Fibroblast of lung (primary cell): ENCODE measurements around the gene RNF157. TPM values are rescaled to one million over a fixed set of nuclear protein-coding genes. Genes with fewer than 3 reads are reported as not detected.

Experiments used
- DNase-seq, 2 donors: peaks; one replicate each; pipeline versions ENCODE4 v3.0.0 to v3.0.0-alpha.2; 2010; ENCODE audit warnings: low read depth in 2 of 2
- H2AFZ ChIP-seq: 2 replicates; pipeline ENCODE4 v1.5.1; 2012; ENCODE audit warnings: low read length, control low read depth, inconsistent platforms
- H3K27ac ChIP-seq: 2 replicates; pipeline ENCODE4 v1.5.1; 2011; ENCODE audit warnings: low read length, control low read depth; ENCODE audit not compliant: insufficient read depth
- H3K27me3 ChIP-seq: 2 replicates; pipeline ENCODE4 v1.5.1; 2011; ENCODE audit warnings: mild to moderate bottlenecking, low read length; ENCODE audit not compliant: control insufficient read depth, insufficient read depth
- H3K36me3 ChIP-seq: 2 replicates; pipeline ENCODE4 v1.5.1; 2011; ENCODE audit warnings: low read length; ENCODE audit not compliant: control insufficient read depth, insufficient read depth
- H3K4me1 ChIP-seq: 2 replicates; pipeline ENCODE4 v1.5.1; 2011; ENCODE audit warnings: low read length; ENCODE audit not compliant: control insufficient read depth, insufficient read depth; ENCODE audit errors: extremely low read depth
- H3K4me2 ChIP-seq: 2 replicates; pipeline ENCODE4 v1.5.1; 2011; ENCODE audit warnings: low read length, control low read depth; ENCODE audit not compliant: insufficient read depth; ENCODE audit errors: extremely low read depth
- H3K4me3 ChIP-seq, 4 experiments: fragments of 200-600 bp in 1 of 4; sonication (generic) in 1 of 4; replicated peaks in 1 of 4; 2 replicates each; pipeline ENCODE4 v1.5.1; 2011 to 2016; ENCODE audit warnings: low read length in 4 of 4, low read depth in 3 of 4, mild to moderate bottlenecking in 3 of 4, control low read depth in 2 of 4, inconsistent platforms in 1 of 4, mixed read lengths in 1 of 4; ENCODE audit not compliant: insufficient read depth in 1 of 4; ENCODE audit errors: control extremely low read depth in 1 of 4
- H3K79me2 ChIP-seq: 2 replicates; pipeline ENCODE4 v1.5.1; 2012; ENCODE audit warnings: mild to moderate bottlenecking, low read length, inconsistent platforms; ENCODE audit not compliant: control insufficient read depth, insufficient read depth
- H3K9ac ChIP-seq: 2 replicates; pipeline ENCODE4 v1.5.1; 2011; ENCODE audit warnings: mild to moderate bottlenecking, low read length, control low read depth; ENCODE audit not compliant: insufficient read depth
- H3K9me3 ChIP-seq: 2 replicates; pipeline ENCODE4 v1.5.1; 2012; ENCODE audit warnings: low read depth, low read length; ENCODE audit not compliant: control insufficient read depth, insufficient read depth
- H4K20me1 ChIP-seq: 2 replicates; pipeline ENCODE4 v1.5.1; 2011; ENCODE audit warnings: low read length; ENCODE audit not compliant: control insufficient read depth, insufficient read depth; ENCODE audit errors: extremely low read depth
- EZH2 ChIP-seq: IDR thresholded peaks from 2 replicates; pipeline ENCODE4 v1.5.1; 2012; ENCODE audit warnings: low read length, control low read depth, mild to moderate bottlenecking; ENCODE audit errors: missing control alignments
- polyA plus RNA-seq, 2 donors: library from polyadenylated mRNA; depleted of rRNA in 1 of 2; stranded (reverse) in 1 of 2; unstranded in 1 of 2; fragments of >200 nt; gene quantifications; 2 replicates each; pipeline ENCODE4 v1.2.1, GENCODE V29; 2011 to 2012; ENCODE audit warnings: missing spikeins in 1 of 2
- total RNA-seq: library from RNA; depleted of rRNA; stranded (reverse); fragments of >200 nt; gene quantifications from 2 replicates; pipeline ENCODE4 v1.2.1, GENCODE V29; 2014
- TF ChIP-seq, protein P1 (sequence below), 2 donors: IDR thresholded peaks in 1 of 2; conservative IDR thresholded peaks in 1 of 2; 1 replicate in 1 of 2; 2 replicates in 1 of 2; pipeline ENCODE4 v1.5.1; 2011 to 2012; ENCODE audit warnings: low read length in 2 of 2, control low read depth in 1 of 2, inconsistent platforms in 1 of 2, low read depth in 1 of 2, mild to moderate bottlenecking in 1 of 2

Gene RNF157
- total and polyA plus RNA-seq, 2 donors (not counting 1 experiment from before 2014, with no cell fraction given) = 2.0 to 3.1 TPM

DNA sequence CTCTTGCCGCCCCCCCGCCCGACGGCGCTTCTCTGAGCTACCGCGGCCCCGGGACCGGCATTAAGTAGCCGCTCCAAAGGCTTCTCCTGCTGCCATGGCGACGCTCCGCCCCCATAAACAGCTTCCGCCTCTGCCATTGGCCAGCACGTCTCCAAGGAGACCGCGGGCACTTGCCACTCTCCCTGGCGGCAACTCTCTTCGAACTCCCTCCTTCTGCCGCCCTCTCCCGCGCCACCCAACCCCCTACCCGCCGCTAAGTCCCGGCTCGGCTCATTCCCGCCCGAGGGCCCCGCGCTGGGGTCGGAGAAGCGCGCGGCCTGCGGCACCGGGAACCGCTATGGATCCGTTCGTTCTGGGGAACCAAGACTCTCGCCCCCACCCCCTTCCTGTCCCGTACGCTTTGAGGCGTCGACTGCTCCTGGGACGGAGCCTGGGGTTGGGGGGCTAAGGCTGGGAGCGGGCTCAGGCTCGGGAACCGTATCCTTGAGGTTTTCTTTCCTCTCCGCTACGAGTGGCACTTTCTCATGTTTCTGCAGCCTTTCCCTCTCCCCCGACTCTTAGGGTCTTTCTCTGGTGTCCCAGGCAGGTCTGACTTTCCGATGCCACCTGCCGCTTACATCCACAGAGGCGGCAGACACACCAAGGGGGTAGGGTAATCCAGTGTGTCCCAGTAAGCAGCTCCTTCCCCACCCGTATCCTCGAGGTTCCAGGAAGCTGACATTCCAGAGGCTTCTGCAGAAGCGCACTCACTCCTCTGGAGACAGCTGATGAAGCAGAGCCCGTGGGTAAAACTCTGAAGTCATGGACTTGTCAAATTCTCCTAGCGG, 98.9 kb downstream of the RNF157 start, which contains the start of gene FOXJ1:
Gene FOXJ1 (minus strand): TSS at position 34 of the 827 bp plus-strand sequence. CDS start 850 bp downstream, outside the sequence.
- peak within 1 kb of the TSS; percentile 87 for H3K4me2 ChIP-seq
- TF ChIP-seq EZH2 = no peak
- TF ChIP-seq, protein P1, sequence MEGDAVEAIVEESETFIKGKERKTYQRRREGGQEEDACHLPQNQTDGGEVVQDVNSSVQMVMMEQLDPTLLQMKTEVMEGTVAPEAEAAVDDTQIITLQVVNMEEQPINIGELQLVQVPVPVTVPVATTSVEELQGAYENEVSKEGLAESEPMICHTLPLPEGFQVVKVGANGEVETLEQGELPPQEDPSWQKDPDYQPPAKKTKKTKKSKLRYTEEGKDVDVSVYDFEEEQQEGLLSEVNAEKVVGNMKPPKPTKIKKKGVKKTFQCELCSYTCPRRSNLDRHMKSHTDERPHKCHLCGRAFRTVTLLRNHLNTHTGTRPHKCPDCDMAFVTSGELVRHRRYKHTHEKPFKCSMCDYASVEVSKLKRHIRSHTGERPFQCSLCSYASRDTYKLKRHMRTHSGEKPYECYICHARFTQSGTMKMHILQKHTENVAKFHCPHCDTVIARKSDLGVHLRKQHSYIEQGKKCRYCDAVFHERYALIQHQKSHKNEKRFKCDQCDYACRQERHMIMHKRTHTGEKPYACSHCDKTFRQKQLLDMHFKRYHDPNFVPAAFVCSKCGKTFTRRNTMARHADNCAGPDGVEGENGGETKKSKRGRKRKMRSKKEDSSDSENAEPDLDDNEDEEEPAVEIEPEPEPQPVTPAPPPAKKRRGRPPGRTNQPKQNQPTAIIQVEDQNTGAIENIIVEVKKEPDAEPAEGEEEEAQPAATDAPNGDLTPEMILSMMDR (conservative IDR thresholded peaks at IDR 0.05 in 1 of 2, IDR thresholded peaks at IDR 0.05 in 1 of 2; ENCODE audit: low read depth in 1 of 2, low read length in 2 of 2) = no peak
- H3K79me2 ChIP-seq = no peaks in the 10 kb centered on the region
- peak; percentile 72 to 75 for DNase-seq
- H2AFZ ChIP-seq = peak within 1 kb of the TSS; percentile 26
- no peaks in the 10 kb centered on the region for H3K9me3 ChIP-seq
- peaks cover 4% of the 10 kb centered on the region for H3K4me1 ChIP-seq
- H3K36me3 ChIP-seq = no peaks in the 10 kb centered on the region
- H3K27ac ChIP-seq = no peak within 1 kb of the TSS
- H3K4me3 ChIP-seq = peak within 1 kb of the TSS; percentile 38 to 57 (median 46)
- H3K9ac ChIP-seq = no peak within 1 kb of the TSS
- peaks cover 46% of the 10 kb centered on the region for H3K27me3 ChIP-seq
- H4K20me1 ChIP-seq = no peaks in the 10 kb centered on the region

DNA sequence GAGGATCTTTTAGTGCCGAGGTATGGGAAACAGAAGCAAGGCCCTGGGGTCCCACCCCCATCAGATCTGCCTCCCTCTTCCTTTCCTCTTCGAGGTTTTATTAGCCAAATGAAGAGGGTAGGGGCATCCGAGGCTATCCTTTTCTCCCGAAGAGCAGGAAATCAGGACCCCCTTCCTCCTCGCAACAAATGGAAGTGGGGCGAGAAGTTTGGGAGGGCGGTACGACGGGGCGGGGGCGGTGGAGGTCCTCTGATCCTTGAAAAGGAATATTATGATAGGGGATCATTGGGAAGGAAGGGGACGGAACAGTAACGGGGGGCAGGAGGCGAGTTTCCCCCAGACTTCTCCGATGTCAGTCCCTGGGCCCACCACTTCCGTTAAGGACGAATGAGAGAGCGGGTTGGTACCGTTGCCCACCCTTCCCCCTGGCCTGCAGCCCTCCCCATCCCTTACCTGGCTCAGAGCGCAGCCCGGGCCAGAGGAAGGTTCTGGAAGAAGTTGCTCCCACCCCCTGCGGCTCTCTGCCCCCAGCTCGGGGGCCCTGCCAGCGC, 99.6 kb downstream of the RNF157 start:
- TF ChIP-seq, protein P1 (conservative IDR thresholded peaks at IDR 0.05 in 1 of 2, IDR thresholded peaks at IDR 0.05 in 1 of 2; ENCODE audit: low read depth in 1 of 2, low read length in 2 of 2) = no peak
- TF ChIP-seq EZH2 = peak; percentile 97
- Histone ChIP-seq H3K4me3 (peak overlapping the region in 1 of 4 experiments; percentile 57), H3K4me2 (no peak overlapping the region), H3K27me3 (peaks cover 51% of the 10 kb centered on the region), H2AFZ (no peak overlapping the region), H3K79me2 (no peaks in the 10 kb centered on the region), H3K4me1 (peaks cover 4% of the 10 kb centered on the region), H3K9me3 (no peaks in the 10 kb centered on the region), H4K20me1 (no peaks in the 10 kb centered on the region), H3K27ac (no peak overlapping the region), H3K9ac (no peak overlapping the region), H3K36me3 (no peaks in the 10 kb centered on the region)
- no peak for DNase-seq

DNA sequence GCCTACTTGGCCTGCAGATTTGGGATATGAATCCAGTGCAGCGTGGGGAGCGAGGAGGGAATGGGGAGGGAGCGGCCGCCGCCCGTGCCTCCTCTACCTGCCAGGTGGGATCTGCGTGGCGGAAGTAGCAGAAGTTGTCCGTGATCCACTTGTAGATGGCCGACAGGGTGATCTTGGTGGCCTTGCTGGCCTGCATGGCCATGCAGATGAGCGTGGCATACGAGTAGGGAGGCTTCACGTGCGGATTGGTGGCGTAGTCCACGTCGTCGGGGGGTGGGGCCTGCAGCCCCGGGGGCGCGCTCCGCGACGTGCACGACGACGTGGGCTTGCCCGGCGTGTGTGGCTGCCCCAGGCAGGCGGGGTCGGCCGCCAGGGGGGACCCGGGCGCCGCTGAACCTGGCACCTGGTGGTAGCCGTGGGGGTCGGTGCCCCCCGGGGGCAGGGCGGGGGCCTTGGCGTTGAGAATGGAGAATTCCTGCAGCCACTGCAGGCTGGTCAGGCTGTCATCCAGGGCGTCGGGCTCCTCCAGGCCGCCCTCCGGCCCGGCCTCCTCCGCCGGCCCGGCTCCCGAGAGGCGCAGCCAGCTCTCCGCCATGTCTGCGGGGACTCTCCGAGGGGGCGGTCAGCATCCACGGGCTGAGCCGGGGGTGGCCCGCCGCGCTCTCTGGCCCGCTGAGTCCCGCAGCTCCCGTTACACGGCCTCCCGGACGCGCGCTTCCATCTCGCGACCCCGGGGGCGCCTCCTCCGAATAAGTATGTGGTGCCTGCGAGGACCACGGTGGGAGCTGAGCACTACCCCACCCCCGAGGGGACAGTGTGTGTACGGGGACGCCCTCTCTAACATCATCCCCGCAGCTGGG, 100.3 kb downstream of the RNF157 start:
- no peak for DNase-seq
- peak; percentile 76 for TF ChIP-seq EZH2
- TF ChIP-seq, protein P1 (conservative IDR thresholded peaks at IDR 0.05 in 1 of 2, IDR thresholded peaks at IDR 0.05 in 1 of 2; ENCODE audit: low read depth in 1 of 2, low read length in 2 of 2) = no peak
- Histone ChIP-seq H3K79me2 (no peaks in the 10 kb centered on the region), H3K4me2 (no peak overlapping the region), H3K4me1 (peaks cover 4% of the 10 kb centered on the region), H2AFZ (no peak overlapping the region), H4K20me1 (no peaks in the 10 kb centered on the region), H3K9me3 (no peaks in the 10 kb centered on the region), H3K4me3 (no peak overlapping the region), H3K27me3 (peaks cover 52% of the 10 kb centered on the region), H3K36me3 (no peaks in the 10 kb centered on the region), H3K9ac (no peak overlapping the region), H3K27ac (no peak overlapping the region)
